Fibroblast of skin of scalp (primary cell): ENCODE results near the gene RAI1. TPM values are rescaled to one million over a fixed set of nuclear protein-coding genes. Genes with fewer than 3 reads are reported as not detected.
"Not testable (repeated sequence)": the region's sequence is repeated elsewhere in the genome, so short reads cannot be mapped to it uniquely, and the experiment has no call there.

Experiments
- DNase-seq: peaks from one replicate; pipeline ENCODE4 v3.0.0-alpha.2; 2013
- polyA plus RNA-seq, 2 experiments: library from polyadenylated mRNA; unstranded; fragments of 120-200 nt; gene quantifications; one replicate each; pipeline ENCODE4 v1.2.1, GENCODE V29; 2013; ENCODE audit not compliant: insufficient read length in 2 of 2

The RAI1 gene
- 21.5 TPM for polyA plus RNA-seq (2013, experiment 1 of 2; ENCODE audit: insufficient read length)
- 20.2 TPM for polyA plus RNA-seq (2013, experiment 2 of 2; ENCODE audit: insufficient read length)

GRCh38 chr17:17681187-17681743 lies at the start of gene RAI1:
TSS of gene RAI1 (plus strand) at chr17:17681458. CDS start at chr17:17792949, 111,491 bp downstream.
- DNase-seq, result peak; percentile 87

GRCh38 chr17:17632690-17633089 lies 48.6 kb upstream of the RAI1 start:
- DNase-seq, result not testable (repeated sequence)

- no peak for DNase-seq
Measured at GRCh38 chr17:17633310-17633709, 47.9 kb upstream of the RAI1 start.

- no peak for DNase-seq
Measured at GRCh38 chr17:17635126-17635525, 46.1 kb upstream of the RAI1 start.

- DNase-seq, result not testable (repeated sequence)
Measured at GRCh38 chr17:17635537-17636271, 45.6 kb upstream of the RAI1 start.

GRCh38 chr17:17636272-17636885 lies 44.9 kb upstream of the RAI1 start:
- DNase-seq, result no peak

- DNase-seq, result no peak
Measured at GRCh38 chr17:17638467-17638866, 42.8 kb upstream of the RAI1 start.

GRCh38 chr17:17639661-17640270 lies 41.5 kb upstream of the RAI1 start:
- DNase-seq, result not testable (repeated sequence)

GRCh38 chr17:17641621-17642409 lies 39.4 kb upstream of the RAI1 start:
- peak; percentile 77 for DNase-seq

GRCh38 chr17:17645148-17645547 lies 36.1 kb upstream of the RAI1 start:
- not testable (repeated sequence) for DNase-seq

GRCh38 chr17:17645961-17646360 lies 35.3 kb upstream of the RAI1 start:
- DNase-seq, result peak; percentile 31

- DNase-seq, result no peak
Measured at GRCh38 chr17:17647524-17648178, 33.6 kb upstream of the RAI1 start.

GRCh38 chr17:17648762-17649161 lies 32.5 kb upstream of the RAI1 start:
- DNase-seq, result peak; percentile 39

GRCh38 chr17:17650959-17651358 lies 30.3 kb upstream of the RAI1 start:
- DNase-seq, result no peak

- DNase-seq, result no peak
Measured at GRCh38 chr17:17653343-17653742, 27.9 kb upstream of the RAI1 start.

- DNase-seq, result no peak
Measured at GRCh38 chr17:17659340-17659739, 21.9 kb upstream of the RAI1 start.

- no peak for DNase-seq
Measured at GRCh38 chr17:17661134-17661533, 20.1 kb upstream of the RAI1 start.

- no peak for DNase-seq
Measured at GRCh38 chr17:17661834-17662385, 19.3 kb upstream of the RAI1 start.

GRCh38 chr17:17663160-17664063 lies 17.8 kb upstream of the RAI1 start:
- DNase-seq, result peak; percentile 97

GRCh38 chr17:17664064-17664452 lies 17.2 kb upstream of the RAI1 start:
- no peak for DNase-seq
